H9 (cell line): Measurements from ENCODE around the gene DGKD. TPM values are rescaled to one million over a fixed set of nuclear protein-coding genes. Genes with fewer than 3 reads are reported as not detected.

ENCODE experiments used
- DNase-seq: peaks from one replicate; pipeline ENCODE4 v3.0.0-alpha.2; 2017
- H2AFZ ChIP-seq: one replicate; pipeline ENCODE4 v1.6.1; 2013; ENCODE audit warnings: mild to moderate bottlenecking, low read length, control low read depth, moderate library complexity
- H2AK5ac ChIP-seq: 2 replicates; pipeline ENCODE4 v1.6.1; 2013; ENCODE audit warnings: low read length, control low read depth, mixed read lengths; ENCODE audit not compliant: insufficient read length
- H2BK120ac ChIP-seq: one replicate; pipeline ENCODE4 v1.6.1; 2013; ENCODE audit warnings: low read depth, mild to moderate bottlenecking, low read length, control low read depth, inconsistent platforms; ENCODE audit not compliant: poor library complexity, severe bottlenecking
- H2BK12ac ChIP-seq: 2 replicates; pipeline ENCODE4 v1.6.1; 2013; ENCODE audit warnings: low read length, control low read depth, mixed read lengths, low read depth; ENCODE audit not compliant: insufficient read length
- H2BK15ac ChIP-seq: 2 replicates; pipeline ENCODE4 v1.6.1; 2013; ENCODE audit warnings: low read depth, low read length, control low read depth
- H2BK20ac ChIP-seq: one replicate; pipeline ENCODE4 v1.6.1; 2013; ENCODE audit warnings: low read depth, mild to moderate bottlenecking, low read length, control low read depth, inconsistent platforms; ENCODE audit not compliant: poor library complexity, severe bottlenecking
- H2BK5ac ChIP-seq: 2 replicates; pipeline ENCODE4 v1.6.1; 2013; ENCODE audit warnings: low read length, control low read depth, mixed read lengths; ENCODE audit not compliant: insufficient read length
- H3K14ac ChIP-seq: 2 replicates; pipeline ENCODE4 v1.6.1; 2013; ENCODE audit warnings: low read length, control low read depth; ENCODE audit not compliant: insufficient read depth
- H3K18ac ChIP-seq: 2 replicates; pipeline ENCODE4 v1.6.1; 2013; ENCODE audit warnings: low read depth, mild to moderate bottlenecking, mixed read lengths, low read length, control low read depth; ENCODE audit not compliant: insufficient read length
- H3K23ac ChIP-seq: 2 replicates; pipeline ENCODE4 v1.6.1; 2013; ENCODE audit warnings: low read length, control low read depth, mixed read lengths, low read depth; ENCODE audit not compliant: insufficient read length
- H3K23me2 ChIP-seq: 2 replicates; pipeline ENCODE4 v1.6.1; 2013; ENCODE audit warnings: low read depth, mild to moderate bottlenecking, mixed read lengths, low read length, control low read depth; ENCODE audit not compliant: insufficient read length, poor library complexity, severe bottlenecking
- H3K27ac ChIP-seq: 2 replicates; pipeline ENCODE4 v1.5.1; 2013; ENCODE audit warnings: low read length, control low read depth, mixed read lengths, low read depth; ENCODE audit not compliant: insufficient read length
- H3K27me3 ChIP-seq: 2 replicates; pipeline ENCODE4 v1.6.1; 2013; ENCODE audit warnings: low read length, control low read depth, inconsistent platforms; ENCODE audit not compliant: insufficient read depth
- H3K4ac ChIP-seq: 2 replicates; pipeline ENCODE4 v1.6.1; 2013; ENCODE audit warnings: low read depth, mild to moderate bottlenecking, control low read depth, inconsistent platforms, low read length, moderate library complexity
- H3K4me1 ChIP-seq: 2 replicates; pipeline ENCODE4 v1.6.1; 2013; ENCODE audit warnings: low read length, control low read depth, inconsistent platforms; ENCODE audit not compliant: insufficient read depth
- H3K4me2 ChIP-seq: 2 replicates; pipeline ENCODE4 v1.6.1; 2013; ENCODE audit warnings: low read length, control low read depth, mixed read lengths; ENCODE audit not compliant: insufficient read length, insufficient read depth
- H3K56ac ChIP-seq: 2 replicates; pipeline ENCODE4 v1.6.1; 2013; ENCODE audit warnings: low read depth, mild to moderate bottlenecking, mixed read lengths, low read length, control low read depth; ENCODE audit not compliant: insufficient read length
- H3K79me1 ChIP-seq: 2 replicates; pipeline ENCODE4 v1.6.1; 2013; ENCODE audit warnings: low read depth, mild to moderate bottlenecking, moderate library complexity, low read length, control low read depth, inconsistent platforms; ENCODE audit not compliant: insufficient read depth, poor library complexity, severe bottlenecking
- H3K79me2 ChIP-seq: 2 replicates; pipeline ENCODE4 v1.6.1; 2013; ENCODE audit warnings: low read length, control low read depth, inconsistent platforms; ENCODE audit not compliant: insufficient read depth
- H3K9ac ChIP-seq: 2 replicates; pipeline ENCODE4 v1.6.1; 2013; ENCODE audit warnings: low read length, control low read depth, mixed read lengths; ENCODE audit not compliant: insufficient read length; ENCODE audit errors: extremely low read depth
- H3K9me3 ChIP-seq: one replicate; pipeline ENCODE4 v1.6.1; 2013; ENCODE audit warnings: low read depth, low read length, inconsistent platforms; ENCODE audit not compliant: control insufficient read depth
- H3T11ph ChIP-seq: one replicate; pipeline ENCODE4 v1.6.1; 2013; ENCODE audit warnings: mild to moderate bottlenecking, low read length, control low read depth, inconsistent platforms
- H4K20me1 ChIP-seq: one replicate; pipeline ENCODE4 v1.6.1; 2013; ENCODE audit not compliant: control insufficient read depth, insufficient read length, insufficient read depth
- H4K5ac ChIP-seq: 2 replicates; pipeline ENCODE4 v1.6.1; 2013; ENCODE audit warnings: low read depth, mild to moderate bottlenecking, mixed read lengths, low read length, control low read depth; ENCODE audit not compliant: insufficient read length
- H4K8ac ChIP-seq: replicated peaks from 2 replicates; pipeline ENCODE4 v1.6.1; 2013; ENCODE audit warnings: low read length, control low read depth, mixed read lengths, low read depth; ENCODE audit not compliant: insufficient read length
- H4K91ac ChIP-seq: 2 replicates; pipeline ENCODE4 v1.6.1; 2013; ENCODE audit warnings: low read depth, mild to moderate bottlenecking, moderate library complexity, mixed read lengths, low read length, control low read depth; ENCODE audit not compliant: insufficient read length
- H3K27ac Mint-ChIP-seq, 3 experiments: 2 replicates in 2 of 3; 3 replicates in 1 of 3; pipeline ENCODE4 v1.8.0; 2020 to 2021; ENCODE audit warnings: mixed read lengths in 3 of 3, mild to moderate bottlenecking in 1 of 3, moderate library complexity in 1 of 3
- H3K27me3 Mint-ChIP-seq: 2 replicates; pipeline ENCODE4 v1.8.0; 2021; ENCODE audit warnings: low read depth, mild to moderate bottlenecking, moderate library complexity, mixed read lengths
- H3K36me3 Mint-ChIP-seq, 3 experiments: 2 replicates in 2 of 3; 3 replicates in 1 of 3; pipeline ENCODE4 v1.8.0; 2020 to 2021; ENCODE audit warnings: low read depth in 3 of 3, mixed read lengths in 3 of 3; ENCODE audit not compliant: insufficient read depth in 1 of 3
- H3K4me1 Mint-ChIP-seq, 2 experiments: 2 replicates each; pipeline ENCODE4 v1.8.0; 2020; ENCODE audit warnings: mixed read lengths in 2 of 2
- H3K4me3 Mint-ChIP-seq, 2 experiments: 2 replicates in 1 of 2; 3 replicates in 1 of 2; pipeline ENCODE4 v1.8.0; 2020 to 2021; ENCODE audit warnings: mild to moderate bottlenecking in 2 of 2, mixed read lengths in 2 of 2, moderate library complexity in 1 of 2
- H3K9me3 Mint-ChIP-seq, 2 experiments: 2 replicates in 1 of 2; 3 replicates in 1 of 2; pipeline ENCODE4 v1.8.0; 2020; ENCODE audit warnings: mild to moderate bottlenecking in 2 of 2, mixed read lengths in 2 of 2, moderate library complexity in 1 of 2
- WGBS: extraction: QIAGEN DNeasy Blood & Tissue Kit; methylation state at CpG from one replicate; pipeline ENCODE4 v1.1.7; 2013; ENCODE audit warnings: missing lambda C conversion rate, low lambda C conversion rate, mixed read lengths; ENCODE audit not compliant: insufficient read length; ENCODE audit errors: extremely low coverage; 5-methylcytosine and 5-hydroxymethylcytosine counted together
- total RNA-seq: library from RNA; stranded (reverse); gene quantifications from 2 replicates; pipeline ENCODE4 v1.2.1, GENCODE V29; 2021
- TF ChIP-seq, protein P1 (sequence below): fragments of 200-600 bp; sonication (generic); conservative IDR thresholded peaks from 3 replicates; pipeline ENCODE4 v1.8.0; 2021; ENCODE audit warnings: antibody characterized with exemption, mild to moderate bottlenecking

Gene DGKD
- total RNA-seq, 1 experiment from 2014 or later = 20.7 TPM

DNA sequence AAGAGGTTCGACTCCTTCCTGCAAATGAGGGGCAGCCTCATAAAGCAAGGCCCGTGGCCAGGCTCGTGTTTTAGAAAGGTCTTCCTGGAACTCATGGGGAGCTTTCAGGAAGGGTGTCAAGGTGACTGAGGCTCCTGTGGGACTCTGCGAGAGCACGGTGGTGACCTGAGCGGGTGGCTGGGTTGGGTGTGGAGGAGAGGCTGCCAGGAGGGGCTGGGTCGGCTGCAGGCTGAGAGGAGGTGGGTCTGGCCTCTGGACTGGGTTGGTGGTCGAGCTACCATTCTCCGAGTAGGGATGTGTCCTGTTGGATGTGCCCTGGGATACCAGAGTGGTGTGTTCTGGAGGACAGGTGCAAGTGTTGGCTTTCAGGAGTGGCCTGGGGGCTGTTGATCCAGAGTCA lies 86.4 kb downstream of the DGKD start:
- H4K8ac ChIP-seq = no peak overlapping the region
- no peak for DNase-seq
- H3K36me3 Mint-ChIP-seq = peaks cover 4 to 8% (median 4%) of the 10 kb centered on the region in 3 experiments; a peak in 6 of 7 replicates
- no peak overlapping the region for H2BK12ac ChIP-seq
- H3K23me2 ChIP-seq = no peaks in the 10 kb centered on the region
- no peaks in the 10 kb centered on the region for H3K79me1 ChIP-seq
- H3K4me1 Mint-ChIP-seq = no peaks in the 10 kb centered on the region
- no peak overlapping the region for H3K18ac ChIP-seq
- H2BK20ac ChIP-seq = no peak overlapping the region
- no peak overlapping the region for H4K5ac ChIP-seq
- no peak overlapping the region for H3K4ac ChIP-seq
- H3K79me2 ChIP-seq = no peaks in the 10 kb centered on the region
- no peak overlapping the region for H3K27ac ChIP-seq
- no peak overlapping the region for H3K4me3 Mint-ChIP-seq
- H2BK5ac ChIP-seq = no peak overlapping the region
- TF ChIP-seq, protein P1, sequence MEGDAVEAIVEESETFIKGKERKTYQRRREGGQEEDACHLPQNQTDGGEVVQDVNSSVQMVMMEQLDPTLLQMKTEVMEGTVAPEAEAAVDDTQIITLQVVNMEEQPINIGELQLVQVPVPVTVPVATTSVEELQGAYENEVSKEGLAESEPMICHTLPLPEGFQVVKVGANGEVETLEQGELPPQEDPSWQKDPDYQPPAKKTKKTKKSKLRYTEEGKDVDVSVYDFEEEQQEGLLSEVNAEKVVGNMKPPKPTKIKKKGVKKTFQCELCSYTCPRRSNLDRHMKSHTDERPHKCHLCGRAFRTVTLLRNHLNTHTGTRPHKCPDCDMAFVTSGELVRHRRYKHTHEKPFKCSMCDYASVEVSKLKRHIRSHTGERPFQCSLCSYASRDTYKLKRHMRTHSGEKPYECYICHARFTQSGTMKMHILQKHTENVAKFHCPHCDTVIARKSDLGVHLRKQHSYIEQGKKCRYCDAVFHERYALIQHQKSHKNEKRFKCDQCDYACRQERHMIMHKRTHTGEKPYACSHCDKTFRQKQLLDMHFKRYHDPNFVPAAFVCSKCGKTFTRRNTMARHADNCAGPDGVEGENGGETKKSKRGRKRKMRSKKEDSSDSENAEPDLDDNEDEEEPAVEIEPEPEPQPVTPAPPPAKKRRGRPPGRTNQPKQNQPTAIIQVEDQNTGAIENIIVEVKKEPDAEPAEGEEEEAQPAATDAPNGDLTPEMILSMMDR = no peak
- H2AK5ac ChIP-seq = no peak overlapping the region
- H3T11ph ChIP-seq = no peak overlapping the region
- no peak overlapping the region for H3K4me2 ChIP-seq
- H3K27ac Mint-ChIP-seq = peak overlapping the region in 2 of 3 experiments; percentile 77 to 91; a peak in 2 of 7 replicates
- no peak overlapping the region for H3K14ac ChIP-seq
- H3K9me3 Mint-ChIP-seq = no peaks in the 10 kb centered on the region; a peak in 1 of 5 replicates
- no peak overlapping the region for H2BK15ac ChIP-seq
- no peaks in the 10 kb centered on the region; the same call in none of the 2 replicates for H3K27me3 Mint-ChIP-seq
- H3K9ac ChIP-seq = no peak overlapping the region
- H3K9me3 ChIP-seq = no peaks in the 10 kb centered on the region
- no peaks in the 10 kb centered on the region for H3K27me3 ChIP-seq
- H2BK120ac ChIP-seq = no peak overlapping the region
- no CpG with 5 or more reads among the region's 9 CpGs for WGBS
- no peak overlapping the region for H3K56ac ChIP-seq
- H2AFZ ChIP-seq = no peak overlapping the region
- H3K23ac ChIP-seq = no peak overlapping the region
- no peaks in the 10 kb centered on the region for H3K4me1 ChIP-seq
- H4K91ac ChIP-seq = no peak overlapping the region
- no peaks in the 10 kb centered on the region for H4K20me1 ChIP-seq
